Mesenchymal stem cell (in vitro differentiated cells and primary cell): ENCODE results near the gene AHRR.
A peak's percentile ranks its signal among the peaks of the same experiment; 100 is the strongest.

Experiments
- DNase-seq: peaks from one replicate; pipeline ENCODE4 v3.0.0-alpha.2; 2013
- H2AFZ ChIP-seq: one replicate; pipeline ENCODE4 v1.6.1; 2013; ENCODE audit warnings: low read depth, mild to moderate bottlenecking, control low read depth, inconsistent platforms, low read length, moderate library complexity
- H2AK5ac ChIP-seq: 2 replicates; pipeline ENCODE4 v1.6.1; 2013; ENCODE audit warnings: low read length, moderate library complexity, mild to moderate bottlenecking, inconsistent platforms; ENCODE audit not compliant: severe bottlenecking
- H2BK120ac ChIP-seq: one replicate; pipeline ENCODE4 v1.6.1; 2013; ENCODE audit warnings: low read depth, mild to moderate bottlenecking, inconsistent platforms, low read length, moderate library complexity
- H2BK12ac ChIP-seq, 2 experiments: one replicate each; pipeline ENCODE4 v1.6.1; 2013; ENCODE audit warnings: inconsistent platforms in 2 of 2, low read length in 2 of 2, mild to moderate bottlenecking in 2 of 2, moderate library complexity in 2 of 2, control low read depth in 1 of 2
- H2BK15ac ChIP-seq: one replicate; pipeline ENCODE4 v1.6.1; 2013; ENCODE audit warnings: mild to moderate bottlenecking, low read depth, inconsistent platforms; ENCODE audit not compliant: poor library complexity, severe bottlenecking
- H2BK5ac ChIP-seq: 2 replicates; pipeline ENCODE4 v1.6.1; 2013; ENCODE audit warnings: low read depth, mild to moderate bottlenecking, low read length, control low read depth, inconsistent platforms; ENCODE audit not compliant: poor library complexity, severe bottlenecking
- H3K14ac ChIP-seq, 2 experiments: one replicate each; pipeline ENCODE4 v1.6.1; 2013; ENCODE audit warnings: inconsistent platforms in 2 of 2, low read length in 2 of 2, control low read depth in 1 of 2, mild to moderate bottlenecking in 1 of 2, moderate library complexity in 1 of 2
- H3K18ac ChIP-seq, 2 experiments: one replicate each; pipeline ENCODE4 v1.6.1; 2013; ENCODE audit warnings: inconsistent platforms in 2 of 2, low read length in 2 of 2, control low read depth in 1 of 2, low read depth in 1 of 2, mild to moderate bottlenecking in 1 of 2
- H3K23ac ChIP-seq, 2 experiments: one replicate each; pipeline ENCODE4 v1.6.1; 2013; ENCODE audit warnings: inconsistent platforms in 2 of 2, low read length in 2 of 2, mild to moderate bottlenecking in 2 of 2, moderate library complexity in 2 of 2, control low read depth in 1 of 2
- H3K27ac ChIP-seq: 2 replicates; pipeline ENCODE4 v1.5.1; 2013; ENCODE audit warnings: mild to moderate bottlenecking, moderate library complexity, low read length, control low read depth, inconsistent platforms; ENCODE audit not compliant: poor library complexity, severe bottlenecking
- H3K27me3 ChIP-seq, 2 experiments: 2 replicates each; pipeline versions ENCODE4 v1.6.1 to v1.7.0; 2013; ENCODE audit warnings: low read length in 2 of 2, mild to moderate bottlenecking in 2 of 2, moderate library complexity in 2 of 2, control low read depth in 1 of 2, inconsistent platforms in 1 of 2; ENCODE audit not compliant: control insufficient read depth in 1 of 2, insufficient read depth in 1 of 2
- H3K36me3 ChIP-seq, 2 experiments: 2 replicates each; pipeline versions ENCODE4 v1.6.1 to v1.7.0; 2013; ENCODE audit warnings: low read length in 2 of 2, control low read depth in 1 of 2, inconsistent platforms in 1 of 2, low read depth in 1 of 2, mild to moderate bottlenecking in 1 of 2; ENCODE audit not compliant: insufficient read depth in 2 of 2, control insufficient read depth in 1 of 2
- H3K4ac ChIP-seq, 2 experiments: one replicate each; pipeline ENCODE4 v1.6.1; 2013; ENCODE audit warnings: inconsistent platforms in 2 of 2, low read length in 2 of 2, mild to moderate bottlenecking in 2 of 2, moderate library complexity in 2 of 2, control low read depth in 1 of 2, low read depth in 1 of 2
- H3K4me1 ChIP-seq: 2 replicates; pipeline ENCODE4 v1.6.1; 2013; ENCODE audit warnings: low read depth, low read length, control low read depth; ENCODE audit not compliant: control insufficient read depth, insufficient read depth
- H3K4me2 ChIP-seq: 2 replicates; pipeline ENCODE4 v1.6.1; 2013; ENCODE audit warnings: low read length, mild to moderate bottlenecking, inconsistent platforms; ENCODE audit not compliant: poor library complexity, severe bottlenecking
- H3K4me3 ChIP-seq, 2 experiments: 2 replicates each; pipeline versions ENCODE4 v1.5.1 to v1.7.0; 2013; ENCODE audit warnings: low read length in 2 of 2, mild to moderate bottlenecking in 2 of 2, control low read depth in 1 of 2, low read depth in 1 of 2; ENCODE audit not compliant: insufficient read depth in 1 of 2
- H3K79me1 ChIP-seq: replicated peaks from 2 replicates; pipeline ENCODE4 v1.6.1; 2013; ENCODE audit warnings: mild to moderate bottlenecking, control low read depth, low read length, inconsistent platforms; ENCODE audit not compliant: poor library complexity, severe bottlenecking
- H3K9ac ChIP-seq: 2 replicates; pipeline ENCODE4 v1.7.0; 2013; ENCODE audit warnings: mild to moderate bottlenecking, low read length, moderate library complexity
- H3K9me3 ChIP-seq: 2 replicates; pipeline ENCODE4 v1.7.0; 2013; ENCODE audit warnings: mild to moderate bottlenecking, low read length; ENCODE audit not compliant: control insufficient read depth
- H4K8ac ChIP-seq: one replicate; pipeline ENCODE4 v1.6.1; 2013; ENCODE audit warnings: inconsistent platforms, mild to moderate bottlenecking, low read length, moderate library complexity
- H4K91ac ChIP-seq: one replicate; pipeline ENCODE4 v1.6.1; 2013; ENCODE audit warnings: mild to moderate bottlenecking, low read length, inconsistent platforms
- WGBS: methylation state at CpG from one replicate; pipeline ENCODE4 v1.1.7; 2013; ENCODE audit warnings: mixed read lengths; 5-methylcytosine and 5-hydroxymethylcytosine counted together

Gene AHRR

DNA sequence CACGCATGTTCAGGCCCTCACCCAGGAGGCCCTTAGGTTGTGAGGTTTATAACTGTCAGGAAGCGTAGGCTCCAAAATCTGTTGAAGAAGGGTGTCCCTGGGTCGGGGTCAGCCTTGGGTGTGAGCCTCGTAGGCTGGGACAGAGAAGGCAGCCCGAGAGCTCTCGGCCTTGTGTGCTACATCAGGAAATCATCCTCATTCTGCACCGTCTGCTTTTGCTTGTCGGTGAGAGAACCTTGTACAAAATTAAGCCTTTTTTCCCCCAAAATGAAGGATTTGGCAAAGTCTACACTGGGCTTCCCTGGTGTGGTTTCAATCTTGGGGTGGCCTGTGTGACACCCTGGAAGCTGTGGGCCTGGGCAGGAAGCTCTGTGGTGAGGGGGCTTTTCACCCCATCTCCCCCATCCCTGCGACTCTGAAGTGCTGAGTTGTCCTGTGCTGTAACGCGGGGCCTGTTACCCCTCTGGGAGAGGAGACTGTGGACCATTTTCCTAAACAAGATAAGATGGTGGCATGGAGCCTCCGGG is 55.3 kb downstream of the AHRR start:
- Histone ChIP-seq H3K4ac (peak overlapping the region; percentile 60 to 61), H3K9me3 (no peaks in the 10 kb centered on the region), H3K27me3 (no peaks in the 10 kb centered on the region), H3K9ac (no peak overlapping the region), H3K4me3 (no peak overlapping the region), H3K23ac (no peak overlapping the region), H3K27ac (no peak overlapping the region), H2BK5ac (no peak overlapping the region), H3K18ac (peak overlapping the region in 1 of 2 experiments; percentile 93), H3K4me1 (peaks cover 34% of the 10 kb centered on the region), H3K36me3 (peaks cover 0 to 9% of the 10 kb centered on the region in 2 experiments), H2BK15ac (no peak overlapping the region), H2AK5ac (no peak overlapping the region), H3K14ac (peak overlapping the region in 1 of 2 experiments; percentile 90), H3K4me2 (no peak overlapping the region), H2BK12ac (peak overlapping the region; percentile 57 to 95), H4K91ac (peak overlapping the region; percentile 87), H3K79me1 (no peaks in the 10 kb centered on the region), H2AFZ (no peak overlapping the region), H2BK120ac (peak overlapping the region; percentile 11), H4K8ac (no peak overlapping the region)
- WGBS: 99% methylated on average over 10 of the region's 12 CpGs
- DNase-seq: no peak

DNA sequence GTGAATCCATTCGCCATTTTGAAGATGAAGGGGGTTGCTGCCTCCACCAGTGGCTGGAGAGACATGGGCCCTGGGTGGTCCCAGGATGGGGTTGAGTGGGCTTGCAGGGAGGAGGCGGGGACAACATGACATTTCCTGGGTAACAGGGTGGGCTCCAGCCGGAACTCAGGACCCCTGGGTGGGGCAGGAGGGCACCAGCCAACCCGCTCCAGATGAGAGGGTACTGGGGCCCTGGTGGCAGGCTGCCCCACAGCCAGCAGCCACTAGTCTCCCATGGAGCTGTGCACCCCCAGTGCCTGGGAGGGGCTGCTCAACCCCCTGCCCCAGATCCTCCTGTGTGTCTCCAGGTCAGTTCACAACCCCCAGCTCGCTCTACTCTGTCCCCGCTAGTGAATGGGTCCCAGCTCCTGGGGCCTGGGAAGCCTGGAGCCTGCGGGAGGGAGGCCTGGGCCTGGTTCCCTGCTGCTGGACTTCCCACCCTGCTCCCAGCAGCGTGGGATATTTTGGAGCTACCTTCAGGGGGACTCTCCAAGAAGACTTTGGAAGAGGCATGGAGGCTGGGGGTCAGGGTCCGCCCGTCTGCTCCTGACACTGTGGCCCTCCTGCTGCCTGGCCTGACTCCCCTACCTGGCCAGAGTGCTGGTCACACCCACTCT is 55.9 kb downstream of the AHRR start:
- WGBS: 97% methylated on average over 10 of the region's 10 CpGs
- no peak for DNase-seq
- H2BK120ac ChIP-seq: peak overlapping the region; percentile 11
- H4K91ac ChIP-seq: peak overlapping the region; percentile 85
- H4K8ac ChIP-seq: peak overlapping the region; percentile 81
- H2BK5ac ChIP-seq: no peak overlapping the region
- no peaks in the 10 kb centered on the region for H3K79me1 ChIP-seq
- no peak overlapping the region for H2AK5ac ChIP-seq
- peaks cover 0 to 9% of the 10 kb centered on the region in 2 experiments for H3K36me3 ChIP-seq
- no peak overlapping the region for H2AFZ ChIP-seq
- H3K18ac ChIP-seq: peak overlapping the region; percentile 38 to 81
- peaks cover 29% of the 10 kb centered on the region for H3K4me1 ChIP-seq
- H3K4me2 ChIP-seq: no peak overlapping the region
- peak overlapping the region; percentile 57 to 61 for H3K4ac ChIP-seq
- H3K9me3 ChIP-seq: no peaks in the 10 kb centered on the region
- peak overlapping the region in 1 of 2 experiments; percentile 30 for H3K14ac ChIP-seq
- no peaks in the 10 kb centered on the region for H3K27me3 ChIP-seq
- peak overlapping the region; percentile 75 for H2BK15ac ChIP-seq
- H3K9ac ChIP-seq: no peak overlapping the region
- H3K27ac ChIP-seq: no peak overlapping the region
- no peak overlapping the region for H3K23ac ChIP-seq
- H3K4me3 ChIP-seq: no peak overlapping the region
- peak overlapping the region; percentile 57 to 95 for H2BK12ac ChIP-seq

GRCh38 chr5:378301-378891 is 56.9 kb downstream of the AHRR start:
- Histone ChIP-seq H2BK120ac (no peak overlapping the region), H3K4me1 (peaks cover 20% of the 10 kb centered on the region), H3K27ac (no peak overlapping the region), H2BK5ac (no peak overlapping the region), H2AK5ac (no peak overlapping the region), H3K4me3 (no peak overlapping the region), H4K8ac (peak overlapping the region; percentile 88), H3K14ac (no peak overlapping the region), H2BK12ac (peak overlapping the region; percentile 16 to 29), H2AFZ (no peak overlapping the region), H2BK15ac (no peak overlapping the region), H3K18ac (peak overlapping the region in 1 of 2 experiments; percentile 41), H3K27me3 (no peaks in the 10 kb centered on the region), H3K4me2 (no peak overlapping the region), H4K91ac (no peak overlapping the region), H3K9ac (peak overlapping the region; percentile 7), H3K36me3 (peaks cover 0 to 9% of the 10 kb centered on the region in 2 experiments), H3K9me3 (no peaks in the 10 kb centered on the region), H3K79me1 (no peaks in the 10 kb centered on the region), H3K23ac (no peak overlapping the region), H3K4ac (peak overlapping the region; percentile 6 to 83)
- 30% methylated on average over 6 of the region's 8 CpGs for WGBS
- peak; percentile 73 for DNase-seq

- no peaks in the 10 kb centered on the region for H3K9me3 ChIP-seq
- H3K4me3 ChIP-seq: no peak overlapping the region
- H2AK5ac ChIP-seq: no peak overlapping the region
- H2BK5ac ChIP-seq: no peak overlapping the region
- DNase-seq: peak; percentile 71
- no peak overlapping the region for H3K4me2 ChIP-seq
- no peak overlapping the region for H3K23ac ChIP-seq
- H3K79me1 ChIP-seq: no peaks in the 10 kb centered on the region
- peak overlapping the region; percentile 25 to 67 for H3K18ac ChIP-seq
- peaks cover 14% of the 10 kb centered on the region for H3K4me1 ChIP-seq
- H2BK15ac ChIP-seq: no peak overlapping the region
- H4K91ac ChIP-seq: peak overlapping the region; percentile 74
- H3K27ac ChIP-seq: no peak overlapping the region
- peak overlapping the region; percentile 2 to 19 for H3K4ac ChIP-seq
- H3K27me3 ChIP-seq: no peaks in the 10 kb centered on the region
- no peak overlapping the region for H2BK120ac ChIP-seq
- peak overlapping the region in 1 of 2 experiments; percentile 2 for H3K14ac ChIP-seq
- H2AFZ ChIP-seq: no peak overlapping the region
- peak overlapping the region; percentile 8 for H3K9ac ChIP-seq
- H4K8ac ChIP-seq: peak overlapping the region; percentile 21
- peaks cover 0 to 9% of the 10 kb centered on the region in 2 experiments for H3K36me3 ChIP-seq
- 95% methylated on average over 15 of the region's 16 CpGs for WGBS
- peak overlapping the region; percentile 29 to 98 for H2BK12ac ChIP-seq
Observed at GRCh38 chr5:378976-379742, 57.6 kb downstream of the AHRR start.
